Heart right ventricle (tissue), 16 donors: ENCODE results near the gene GINS3. TPM values are rescaled to one million over a fixed set of nuclear protein-coding genes. Genes with fewer than 3 reads are reported as not detected.

ENCODE experiments used
- ATAC-seq, 8 donors: fragments of 200-7000 bp; cut with Tn5 transposase; one replicate each; pipeline ENCODE4 v1.9.1; 2020; ENCODE audit warnings: mild to moderate bottlenecking in 8 of 8, moderate library complexity in 8 of 8, moderate number of reproducible peaks in 1 of 8
- DNase-seq, 2 donors: peaks; one replicate each; pipeline ENCODE4 v3.0.0-alpha.2; 2020
- H3K27ac ChIP-seq, 10 donors: fragments of 200-600 bp; sonication (generic) in 2 of 10; one replicate each; pipeline versions ENCODE4 v1.5.0 to v1.8.0; 2020 to 2022; ENCODE audit warnings: mild to moderate bottlenecking in 3 of 10
- H3K27me3 ChIP-seq, 7 donors: fragments of 200-600 bp; one replicate each; pipeline ENCODE4 v1.8.0; 2021 to 2022; ENCODE audit warnings: mild to moderate bottlenecking in 2 of 7
- H3K36me3 ChIP-seq, 9 donors: fragments of 200-600 bp; sonication (generic) in 1 of 9; one replicate each; pipeline versions ENCODE4 v1.5.0 to v1.8.0; 2020 to 2022; ENCODE audit warnings: mild to moderate bottlenecking in 2 of 9
- H3K4me1 ChIP-seq, 9 donors: fragments of 200-600 bp; sonication (generic) in 1 of 9; one replicate each; pipeline versions ENCODE4 v1.5.0 to v1.8.0; 2020 to 2022; ENCODE audit warnings: mild to moderate bottlenecking in 4 of 9
- H3K4me3 ChIP-seq, 10 donors: fragments of 200-600 bp; sonication (generic) in 2 of 10; one replicate each; pipeline versions ENCODE4 v1.5.0 to v1.8.0; 2020 to 2022; ENCODE audit warnings: mild to moderate bottlenecking in 7 of 10, moderate library complexity in 2 of 10
- H3K9me3 ChIP-seq, 11 donors: fragments of 200-600 bp in 10 of 11; sonication (generic) in 2 of 11; one replicate each; pipeline versions ENCODE4 v1.5.0 to v1.8.0; 2013 to 2022; ENCODE audit warnings: mild to moderate bottlenecking in 2 of 11, control low read depth in 1 of 11, moderate library complexity in 1 of 11
- CTCF ChIP-seq, 9 donors: fragments of 200-600 bp; sonication (generic) in 2 of 9; IDR thresholded peaks; one replicate each; pipeline versions ENCODE4 v1.5.0 to v1.8.0; 2021 to 2022; ENCODE audit warnings: antibody characterized with exemption in 9 of 9, mild to moderate bottlenecking in 5 of 9, moderate library complexity in 1 of 9
- WGBS, 2 donors: extraction: QIAGEN DNeasy Blood & Tissue Kit; methylation state at CpG; one replicate each; pipeline ENCODE4 v1.1.7; 2013; ENCODE audit warnings: inconsistent platforms in 1 of 2; 5-methylcytosine and 5-hydroxymethylcytosine counted together
- intact Hi-C, 10 donors: fragments of 100-400 bp; cut with DNase I; formaldehyde crosslinking; loops; one replicate each; pipeline versions ENCODE4 v1.11.1 to v1.14.2; 2022
- polyA plus RNA-seq, 2 donors: library from polyadenylated mRNA; stranded (reverse); fragments of 200-250 nt; gene quantifications; one replicate each; pipeline ENCODE4 v1.2.3, GENCODE V29; 2013
- total RNA-seq, 10 donors: library from RNA; stranded (reverse); fragmentation: NEBNext Ultra II Directional in 3 of 10; extraction: Animal tissue kit (Norgen Biotek cat#: 25700) in 3 of 10; gene quantifications; one replicate each; pipeline versions ENCODE4 v1.2.1 to v1.2.4, GENCODE V29; 2021 to 2023
- donor health status: Arrhythmogenic right ventricular cardiomyopathy.
- donor health status: ischemic (EF 13 %, LVEDD 7.1; RV severe dilation, severe dysfunction).
- donor health status: healthy with polysubstance abuse.
- donor health status: DM: no; HTN: yes; CAD: no.
- donor health status: DM: no; HTN: no; CAD: no.
- donor health status: ischemic (EF 25% LVEDD 6.9; RV normal size, moderate dysfunction).
- donor health status: ischemic (EF 25% LVEDD 5.7; RV mildly dilated, moderate dysfunction).
- donor health status: healthy.
- donor health status: DM: yes; HTN: yes; CAD: no.
- donor health status: Ischemic cardiomyopathy.
- donor health status: ischemic (EF 35%, LVEDD 5.7; RV mildly dilated, moderate dysfunction).
- donor health status: nonischemic (EF 11% LVEDD 7.7; RV severe dilation, severe dysfunction).
- donor health status: DM: yes; HTN: yes; CAD: no.
- donor health status: PGD.
- donor health status: ischemic (EF 29% LVEDD 5.4; RV normal size, mild dysfunction).
- donor health status: nonischemic (EF 23%, LVEDD 6.1; RV moderate dilation, normal function).

Gene GINS3
- total and polyA plus RNA-seq, 12 donors, result 4.0 to 13.5 (median 5.9) TPM

- intact Hi-C loops, result no loop called here
- no peak for TF ChIP-seq CTCF (IDR thresholded peaks at IDR 0.05)
- 85 to 99% methylated on average over 2 of the region's 2 CpGs for WGBS, 2 donors
- no peaks in the 10 kb centered on the region for H3K27me3 ChIP-seq
- H3K36me3 ChIP-seq, result no peaks in the 10 kb centered on the region
- H3K4me1 ChIP-seq, result peaks cover 0 to 34% (median 8%) of the 10 kb centered on the region in 9 donors
- DNase-seq, result no peak
- no peaks in the 10 kb centered on the region for H3K9me3 ChIP-seq
- H3K4me3 ChIP-seq, result no peak overlapping the region
- H3K27ac ChIP-seq, result no peak overlapping the region
- no peak for ATAC-seq
Measured at GRCh38 chr16:58454178-58454577, 61.9 kb downstream of the GINS3 start.

- 92 to 93% methylated on average over 5 of the region's 5 CpGs for WGBS, 2 donors
- no peak for TF ChIP-seq CTCF (IDR thresholded peaks at IDR 0.05)
Measured at GRCh38 chr16:58454856-58455255, 62.6 kb downstream of the GINS3 start.

More at GRCh38 chr16:58454856-58455255, 62.6 kb downstream of the GINS3 start:
- Histone ChIP-seq H3K9me3 (no peaks in the 10 kb centered on the region), H3K27ac (no peak overlapping the region), H3K4me1 (peaks cover 0 to 41% (median 10%) of the 10 kb centered on the region in 9 donors), H3K27me3 (no peaks in the 10 kb centered on the region), H3K4me3 (no peak overlapping the region), H3K36me3 (no peaks in the 10 kb centered on the region)
- DNase-seq (no peak), ATAC-seq (no peak)
- intact Hi-C loops, result no loop called here

Other genes with a start within 250 kb of the GINS3 start
- gene CSNK2A2, start 194.4 kb upstream of the GINS3 start, total RNA-seq, result 10 to 100 TPM; 27.0 to 48.3 (median 37.8) TPM
- 10 to 100 TPM; 20.9 to 26.0 TPM for gene CSNK2A2, start 194.4 kb upstream of the GINS3 start, polyA plus RNA-seq
- gene PRSS54, start 97.4 kb upstream of the GINS3 start, total RNA-seq, result not detected
- gene PRSS54, start 97.4 kb upstream of the GINS3 start, polyA plus RNA-seq, result not detected
- 100 to 1,000 TPM; 336 to 821 (median 630) TPM for gene NDRG4, start 107.7 kb downstream of the GINS3 start, total RNA-seq
- 100 to 1,000 TPM; 286 to 507 TPM for gene NDRG4, start 107.7 kb downstream of the GINS3 start, polyA plus RNA-seq
- gene SETD6, start 123.0 kb downstream of the GINS3 start, total RNA-seq, result 10 to 100 TPM in 8 of 10 donors, 1 to 10 TPM in 2; 8.9 to 16.0 (median 11.8) TPM
- 10 to 100 TPM; 11.8 to 18.9 TPM for gene SETD6, start 123.0 kb downstream of the GINS3 start, polyA plus RNA-seq
- gene CNOT1, start 237.4 kb downstream of the GINS3 start, total RNA-seq, result 100 to 1,000 TPM in 1 of 10 donors, 10 to 100 TPM in 9; 66.9 to 102 (median 88.1) TPM
- gene CNOT1, start 237.4 kb downstream of the GINS3 start, polyA plus RNA-seq, result 10 to 100 TPM; 27.2 to 59.0 TPM